HepG2 (cell line): ENCODE measurements around the gene CLIP2. TPM values are rescaled to one million over a fixed set of nuclear protein-coding genes. Genes with fewer than 3 reads are reported as not detected.
A peak's percentile ranks its signal among the peaks of the same experiment; 100 is the strongest.

ENCODE experiments used
- ATF7-NPFF ChIP-seq: sonication (generic); formaldehyde crosslinking; IDR thresholded peaks from 2 replicates; pipeline ENCODE4 v1.8.1; 2023; ENCODE audit warnings: mild to moderate bottlenecking, low read depth, missing genetic modification reagents, moderate library complexity
- E2F5 ChIP-seq: sonication (generic); formaldehyde crosslinking; conservative IDR thresholded peaks from 2 replicates; pipeline ENCODE4 v1.4.0; 2020; ENCODE audit warnings: missing genetic modification reagents
- HOXD1 ChIP-seq: sonication (generic); formaldehyde crosslinking; IDR thresholded peaks from 2 replicates; pipeline ENCODE4 v1.5.0; 2020; ENCODE audit warnings: missing genetic modification reagents
- NPAS2 ChIP-seq: sonication (generic); formaldehyde crosslinking; IDR thresholded peaks from 2 replicates; pipeline ENCODE4 v1.8.0; 2022; ENCODE audit warnings: mild to moderate bottlenecking, missing genetic modification reagents, borderline replicate concordance
- NR3C1 ChIP-seq: sonication (generic); formaldehyde crosslinking; IDR thresholded peaks from 2 replicates; pipeline ENCODE4 v1.4.0; 2020; ENCODE audit warnings: missing genetic modification reagents
- RFXANK ChIP-seq: IDR thresholded peaks from 2 replicates; pipeline ENCODE4 v1.6.1; 2016
- SIX4 ChIP-seq: sonication (generic); formaldehyde crosslinking; IDR thresholded peaks from 2 replicates; pipeline ENCODE4 v1.4.0; 2020; ENCODE audit warnings: missing genetic modification reagents
- THRA ChIP-seq: sonication (generic); formaldehyde crosslinking; IDR thresholded peaks from 2 replicates; pipeline ENCODE4 v1.4.0; 2020; ENCODE audit warnings: missing genetic modification reagents, borderline replicate concordance
- ZNF331 ChIP-seq: sonication (generic); formaldehyde crosslinking; IDR thresholded peaks from 2 replicates; pipeline ENCODE4 v1.4.0; 2020; ENCODE audit warnings: missing genetic modification reagents
- ZNF501 ChIP-seq: sonication (generic); formaldehyde crosslinking; IDR thresholded peaks from 2 replicates; pipeline ENCODE4 v1.5.1; 2020; ENCODE audit warnings: mild to moderate bottlenecking, moderate library complexity, missing genetic modification reagents
- ZNF614 ChIP-seq: IDR thresholded peaks from 2 replicates; pipeline ENCODE4 v1.6.1; 2018; ENCODE audit warnings: missing biosample characterization, missing genetic modification reagents, inconsistent platforms, borderline replicate concordance
- ZNF792 ChIP-seq: IDR thresholded peaks from 2 replicates; pipeline ENCODE4 v1.6.1; 2016
- polyA plus RNA-seq, 8 experiments: library from polyadenylated mRNA; depleted of rRNA in 3 of 8; stranded (reverse) in 7 of 8; unstranded in 1 of 8; fragments of >200 nt; fragmentation: Illumina TruSeq in 4 of 8; extraction: Trizol in 4 of 8; gene quantifications; 2 replicates each; pipeline versions ENCODE4 v1.2.1 to v1.2.3, GENCODE V29; 2011 to 2016; ENCODE audit warnings: low read depth in 4 of 8, missing spikeins in 1 of 8, mixed read lengths in 1 of 8; ENCODE audit not compliant: insufficient read depth in 1 of 8
- total RNA-seq, 5 experiments: library from RNA; depleted of rRNA; stranded (reverse); fragments of >200 nt; fragmentation: Illumina TruSeq; extraction: Trizol; gene quantifications; 2 replicates each; pipeline ENCODE4 v1.2.3, GENCODE V29; 2016; ENCODE audit warnings: low read depth in 1 of 5
- TF ChIP-seq, protein P1 (sequence below): fragments of 450-650 bp; IDR thresholded peaks from 2 replicates; pipeline ENCODE4 v1.6.1; 2017; ENCODE audit warnings: mild to moderate bottlenecking
- TF ChIP-seq, protein P2 (sequence below): sonication (generic); formaldehyde crosslinking; IDR thresholded peaks from 2 replicates; pipeline ENCODE4 v1.4.0; 2020; ENCODE audit warnings: missing genetic modification reagents, borderline replicate concordance
- TF ChIP-seq, protein P3 (sequence below): sonication (generic); formaldehyde crosslinking; IDR thresholded peaks from 2 replicates; pipeline ENCODE4 v1.4.0; 2020; ENCODE audit warnings: missing genetic modification reagents
- TF ChIP-seq, protein P4 (sequence below): sonication (generic); formaldehyde crosslinking; IDR thresholded peaks from 2 replicates; pipeline ENCODE4 v1.5.0; 2020; ENCODE audit warnings: mild to moderate bottlenecking, missing genetic modification reagents

CLIP2 gene
- total and polyA plus RNA-seq, 2 of the 13 experiments (the other 11 are each of a cell fraction or from before 2014, with no cell fraction given), result 6.5 to 17.4 TPM

GRCh38 chr7:74254129-74254857 lies 34.9 kb upstream of the CLIP2 start, which contains the start of gene RFC2 (continued):
- TF ChIP-seq, protein P1, sequence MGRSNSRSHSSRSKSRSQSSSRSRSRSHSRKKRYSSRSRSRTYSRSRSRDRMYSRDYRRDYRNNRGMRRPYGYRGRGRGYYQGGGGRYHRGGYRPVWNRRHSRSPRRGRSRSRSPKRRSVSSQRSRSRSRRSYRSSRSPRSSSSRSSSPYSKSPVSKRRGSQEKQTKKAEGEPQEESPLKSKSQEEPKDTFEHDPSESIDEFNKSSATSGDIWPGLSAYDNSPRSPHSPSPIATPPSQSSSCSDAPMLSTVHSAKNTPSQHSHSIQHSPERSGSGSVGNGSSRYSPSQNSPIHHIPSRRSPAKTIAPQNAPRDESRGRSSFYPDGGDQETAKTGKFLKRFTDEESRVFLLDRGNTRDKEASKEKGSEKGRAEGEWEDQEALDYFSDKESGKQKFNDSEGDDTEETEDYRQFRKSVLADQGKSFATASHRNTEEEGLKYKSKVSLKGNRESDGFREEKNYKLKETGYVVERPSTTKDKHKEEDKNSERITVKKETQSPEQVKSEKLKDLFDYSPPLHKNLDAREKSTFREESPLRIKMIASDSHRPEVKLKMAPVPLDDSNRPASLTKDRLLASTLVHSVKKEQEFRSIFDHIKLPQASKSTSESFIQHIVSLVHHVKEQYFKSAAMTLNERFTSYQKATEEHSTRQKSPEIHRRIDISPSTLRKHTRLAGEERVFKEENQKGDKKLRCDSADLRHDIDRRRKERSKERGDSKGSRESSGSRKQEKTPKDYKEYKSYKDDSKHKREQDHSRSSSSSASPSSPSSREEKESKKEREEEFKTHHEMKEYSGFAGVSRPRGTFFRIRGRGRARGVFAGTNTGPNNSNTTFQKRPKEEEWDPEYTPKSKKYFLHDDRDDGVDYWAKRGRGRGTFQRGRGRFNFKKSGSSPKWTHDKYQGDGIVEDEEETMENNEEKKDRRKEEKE, result no peak
- no peak; the same call in 1 of the 2 replicates for TF ChIP-seq SIX4 (CRISPR knock-in tag)
- TF ChIP-seq, protein P2, sequence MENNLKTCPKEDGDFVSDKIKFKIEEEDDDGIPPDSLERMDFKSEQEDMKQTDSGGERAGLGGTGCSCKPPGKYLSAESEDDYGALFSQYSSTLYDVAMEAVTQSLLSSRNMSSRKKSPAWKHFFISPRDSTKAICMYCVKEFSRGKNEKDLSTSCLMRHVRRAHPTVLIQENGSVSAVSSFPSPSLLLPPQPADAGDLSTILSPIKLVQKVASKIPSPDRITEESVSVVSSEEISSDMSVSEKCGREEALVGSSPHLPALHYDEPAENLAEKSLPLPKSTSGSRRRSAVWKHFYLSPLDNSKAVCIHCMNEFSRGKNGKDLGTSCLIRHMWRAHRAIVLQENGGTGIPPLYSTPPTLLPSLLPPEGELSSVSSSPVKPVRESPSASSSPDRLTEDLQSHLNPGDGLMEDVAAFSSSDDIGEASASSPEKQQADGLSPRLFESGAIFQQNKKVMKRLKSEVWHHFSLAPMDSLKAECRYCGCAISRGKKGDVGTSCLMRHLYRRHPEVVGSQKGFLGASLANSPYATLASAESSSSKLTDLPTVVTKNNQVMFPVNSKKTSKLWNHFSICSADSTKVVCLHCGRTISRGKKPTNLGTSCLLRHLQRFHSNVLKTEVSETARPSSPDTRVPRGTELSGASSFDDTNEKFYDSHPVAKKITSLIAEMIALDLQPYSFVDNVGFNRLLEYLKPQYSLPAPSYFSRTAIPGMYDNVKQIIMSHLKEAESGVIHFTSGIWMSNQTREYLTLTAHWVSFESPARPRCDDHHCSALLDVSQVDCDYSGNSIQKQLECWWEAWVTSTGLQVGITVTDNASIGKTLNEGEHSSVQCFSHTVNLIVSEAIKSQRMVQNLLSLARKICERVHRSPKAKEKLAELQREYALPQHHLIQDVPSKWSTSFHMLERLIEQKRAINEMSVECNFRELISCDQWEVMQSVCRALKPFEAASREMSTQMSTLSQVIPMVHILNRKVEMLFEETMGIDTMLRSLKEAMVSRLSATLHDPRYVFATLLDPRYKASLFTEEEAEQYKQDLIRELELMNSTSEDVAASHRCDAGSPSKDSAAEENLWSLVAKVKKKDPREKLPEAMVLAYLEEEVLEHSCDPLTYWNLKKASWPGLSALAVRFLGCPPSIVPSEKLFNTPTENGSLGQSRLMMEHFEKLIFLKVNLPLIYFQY (CRISPR knock-in tag), result peak; percentile 27; the same call in 1 of the 2 replicates
- peak; percentile 57 for TF ChIP-seq ZNF792 (CRISPR knock-in tag)
- TF ChIP-seq RFXANK, result no peak
- no peak for TF ChIP-seq NPAS2
- TF ChIP-seq, protein P3, sequence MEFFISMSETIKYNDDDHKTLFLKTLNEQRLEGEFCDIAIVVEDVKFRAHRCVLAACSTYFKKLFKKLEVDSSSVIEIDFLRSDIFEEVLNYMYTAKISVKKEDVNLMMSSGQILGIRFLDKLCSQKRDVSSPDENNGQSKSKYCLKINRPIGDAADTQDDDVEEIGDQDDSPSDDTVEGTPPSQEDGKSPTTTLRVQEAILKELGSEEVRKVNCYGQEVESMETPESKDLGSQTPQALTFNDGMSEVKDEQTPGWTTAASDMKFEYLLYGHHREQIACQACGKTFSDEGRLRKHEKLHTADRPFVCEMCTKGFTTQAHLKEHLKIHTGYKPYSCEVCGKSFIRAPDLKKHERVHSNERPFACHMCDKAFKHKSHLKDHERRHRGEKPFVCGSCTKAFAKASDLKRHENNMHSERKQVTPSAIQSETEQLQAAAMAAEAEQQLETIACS (CRISPR knock-in tag), result peak; percentile 96
- peak; percentile 74 for TF ChIP-seq ZNF501 (CRISPR knock-in tag)
- TF ChIP-seq NR3C1 (CRISPR knock-in tag), result no peak
- peak; percentile 98 for TF ChIP-seq E2F5 (CRISPR knock-in tag)
- TF ChIP-seq ATF7-NPFF (CRISPR knock-in tag), result peak; percentile 91
- TF ChIP-seq ZNF331 (CRISPR knock-in tag), result 0 out of 2 replicates have a peak, but pooled peaks have one; percentile 51
- TF ChIP-seq THRA (CRISPR knock-in tag), result 0 out of 2 replicates have a peak, but pooled peaks have one; percentile 30
- TF ChIP-seq, protein P4, sequence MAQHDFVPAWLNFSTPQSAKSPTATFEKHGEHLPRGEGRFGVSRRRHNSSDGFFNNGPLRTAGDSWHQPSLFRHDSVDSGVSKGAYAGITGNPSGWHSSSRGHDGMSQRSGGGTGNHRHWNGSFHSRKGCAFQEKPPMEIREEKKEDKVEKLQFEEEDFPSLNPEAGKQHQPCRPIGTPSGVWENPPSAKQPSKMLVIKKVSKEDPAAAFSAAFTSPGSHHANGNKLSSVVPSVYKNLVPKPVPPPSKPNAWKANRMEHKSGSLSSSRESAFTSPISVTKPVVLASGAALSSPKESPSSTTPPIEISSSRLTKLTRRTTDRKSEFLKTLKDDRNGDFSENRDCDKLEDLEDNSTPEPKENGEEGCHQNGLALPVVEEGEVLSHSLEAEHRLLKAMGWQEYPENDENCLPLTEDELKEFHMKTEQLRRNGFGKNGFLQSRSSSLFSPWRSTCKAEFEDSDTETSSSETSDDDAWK (CRISPR knock-in tag), result no peak
- peak; percentile 84 for TF ChIP-seq ZNF614
- peak; percentile 45; the same call in 1 of the 2 replicates for TF ChIP-seq HOXD1
